Body of pancreas (tissue), 4 donors: ENCODE results near the gene DOK5. TPM values are rescaled to one million over a fixed set of nuclear protein-coding genes. Genes with fewer than 3 reads are reported as not detected.

Experiments
- ATAC-seq: fragments of 150-250 bp; one replicate; pipeline ENCODE4 v1.9.1; 2016
- DNase-seq, 4 donors: peaks; one replicate each; pipeline ENCODE4 v3.0.0-alpha.2; 2019
- H3K27ac ChIP-seq, 4 donors: fragments of 200-600 bp; sonication (generic); 1 replicate in 3 of 4; 2 replicates in 1 of 4; pipeline versions ENCODE4 v1.5.1 to v1.6.1; 2016 to 2019; ENCODE audit warnings: mild to moderate bottlenecking in 1 of 4, mixed read lengths in 1 of 4, moderate library complexity in 1 of 4
- H3K27me3 ChIP-seq, 2 donors: fragments of 200-600 bp; sonication (generic); one replicate each; pipeline ENCODE4 v1.6.0; 2016; ENCODE audit warnings: mild to moderate bottlenecking in 1 of 2
- H3K36me3 ChIP-seq, 2 donors: fragments of 200-600 bp; sonication (generic); replicated peaks in 1 of 2; 2 replicates each; pipeline ENCODE4 v1.5.1; 2016; ENCODE audit warnings: low read depth in 2 of 2; ENCODE audit not compliant: insufficient read depth in 1 of 2
- H3K4me1 ChIP-seq: fragments of 200-600 bp; sonication (generic); one replicate; pipeline ENCODE4 v1.6.0; 2016
- H3K4me3 ChIP-seq, 2 donors: fragments of 200-600 bp; sonication (generic); 1 replicate in 1 of 2; 2 replicates in 1 of 2; pipeline ENCODE4 v1.5.1; 2016 to 2019
- H3K9me3 ChIP-seq, 3 donors: fragments of 200-600 bp; sonication (generic); 1 replicate in 2 of 3; 2 replicates in 1 of 3; pipeline ENCODE4 v1.5.1; 2016
- POLR2A ChIP-seq, 3 donors: fragments of 450-650 bp; IDR thresholded peaks; one replicate each; pipeline ENCODE4 v1.6.1; 2016; ENCODE audit warnings: antibody characterized with exemption in 3 of 3, mild to moderate bottlenecking in 2 of 3
- WGBS, 2 donors: methylation state at CpG; one replicate each; pipeline ENCODE4 v1.1.5; 2017; 5-methylcytosine and 5-hydroxymethylcytosine counted together
- intact Hi-C: fragments of 100-400 bp; cut with DNase I; formaldehyde crosslinking; loops from one replicate; pipeline ENCODE4 v1.15.1; 2023
- total RNA-seq, 2 donors: library from RNA; depleted of rRNA; stranded (reverse); fragments of >200 nt; gene quantifications; one replicate each; pipeline ENCODE4 v1.1.0, GENCODE V29; 2016
- TF ChIP-seq, protein P1 (sequence below), 7 experiments: fragments of 450-650 bp in 4 of 7; fragments of 200-600 bp in 3 of 7; sonication (generic) in 3 of 7; IDR thresholded peaks; one replicate each; pipeline ENCODE4 v1.5.1; 2016 to 2019; ENCODE audit warnings: antibody characterized with exemption in 7 of 7

DOK5 gene
- total RNA-seq, 2 donors from 2014 or later = 1.3 TPM; not detected in 1

DNA sequence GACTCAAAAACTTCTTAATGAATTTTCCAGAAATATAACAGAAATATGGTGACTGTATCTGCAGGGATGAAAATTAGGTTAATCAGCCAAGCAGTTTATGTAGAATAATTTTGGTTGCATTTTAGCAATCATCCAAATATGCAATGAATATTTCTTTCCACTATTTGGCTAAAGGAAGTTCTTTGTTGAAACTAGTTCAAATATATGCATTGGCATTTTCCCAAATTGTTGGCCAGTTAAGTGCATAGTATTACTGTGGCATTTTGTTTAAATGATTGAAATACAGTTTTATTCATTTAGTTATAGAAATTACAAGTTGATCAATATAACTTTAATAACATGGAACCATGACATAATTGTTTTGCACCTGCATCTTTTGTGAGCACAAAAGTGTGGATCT, 115.5 kb downstream of the DOK5 start:
- H3K4me1 ChIP-seq = no peaks in the 10 kb centered on the region
- no peak overlapping the region for H3K27ac ChIP-seq
- no peak for ATAC-seq
- no peaks in the 10 kb centered on the region for H3K27me3 ChIP-seq
- no peaks in the 10 kb centered on the region for H3K9me3 ChIP-seq
- intact Hi-C loops = no loop called here
- DNase-seq = no peak
- no peaks in the 10 kb centered on the region for H3K36me3 ChIP-seq
- no peak overlapping the region for H3K4me3 ChIP-seq
- TF ChIP-seq, protein P1, sequence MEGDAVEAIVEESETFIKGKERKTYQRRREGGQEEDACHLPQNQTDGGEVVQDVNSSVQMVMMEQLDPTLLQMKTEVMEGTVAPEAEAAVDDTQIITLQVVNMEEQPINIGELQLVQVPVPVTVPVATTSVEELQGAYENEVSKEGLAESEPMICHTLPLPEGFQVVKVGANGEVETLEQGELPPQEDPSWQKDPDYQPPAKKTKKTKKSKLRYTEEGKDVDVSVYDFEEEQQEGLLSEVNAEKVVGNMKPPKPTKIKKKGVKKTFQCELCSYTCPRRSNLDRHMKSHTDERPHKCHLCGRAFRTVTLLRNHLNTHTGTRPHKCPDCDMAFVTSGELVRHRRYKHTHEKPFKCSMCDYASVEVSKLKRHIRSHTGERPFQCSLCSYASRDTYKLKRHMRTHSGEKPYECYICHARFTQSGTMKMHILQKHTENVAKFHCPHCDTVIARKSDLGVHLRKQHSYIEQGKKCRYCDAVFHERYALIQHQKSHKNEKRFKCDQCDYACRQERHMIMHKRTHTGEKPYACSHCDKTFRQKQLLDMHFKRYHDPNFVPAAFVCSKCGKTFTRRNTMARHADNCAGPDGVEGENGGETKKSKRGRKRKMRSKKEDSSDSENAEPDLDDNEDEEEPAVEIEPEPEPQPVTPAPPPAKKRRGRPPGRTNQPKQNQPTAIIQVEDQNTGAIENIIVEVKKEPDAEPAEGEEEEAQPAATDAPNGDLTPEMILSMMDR (IDR thresholded peaks at IDR 0.05) = no peak
- no peak for TF ChIP-seq POLR2A (IDR thresholded peaks at IDR 0.05)

DNA sequence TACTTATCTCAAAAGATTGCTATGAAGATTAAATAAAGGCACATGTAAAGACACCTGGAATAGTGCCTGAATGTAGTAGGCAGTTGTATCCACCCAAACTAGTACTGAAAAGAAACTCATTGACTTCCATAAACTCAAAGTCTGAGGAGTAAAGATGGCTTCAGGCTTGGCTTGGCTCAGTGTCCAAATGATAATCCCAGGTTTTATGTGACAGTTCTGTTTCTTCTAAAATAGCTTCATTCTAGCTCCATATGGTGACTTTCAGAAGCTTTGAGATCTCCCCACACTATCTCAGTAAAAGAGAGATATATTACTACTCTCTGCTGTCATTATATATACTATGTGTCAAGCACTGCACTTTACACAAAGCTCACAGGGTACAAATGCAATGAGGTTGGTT, 121.3 kb downstream of the DOK5 start:
- Histone ChIP-seq H3K4me1 (peaks cover 4% of the 10 kb centered on the region), H3K36me3 (no peaks in the 10 kb centered on the region), H3K9me3 (no peaks in the 10 kb centered on the region), H3K4me3 (no peak overlapping the region), H3K27me3 (no peaks in the 10 kb centered on the region), H3K27ac (no peak overlapping the region)
- TF ChIP-seq, protein P1 (IDR thresholded peaks at IDR 0.05) = no peak
- no peak for TF ChIP-seq POLR2A (IDR thresholded peaks at IDR 0.05)
- DNase-seq (no peak), ATAC-seq (no peak)
- intact Hi-C loops = no loop called here

DNA sequence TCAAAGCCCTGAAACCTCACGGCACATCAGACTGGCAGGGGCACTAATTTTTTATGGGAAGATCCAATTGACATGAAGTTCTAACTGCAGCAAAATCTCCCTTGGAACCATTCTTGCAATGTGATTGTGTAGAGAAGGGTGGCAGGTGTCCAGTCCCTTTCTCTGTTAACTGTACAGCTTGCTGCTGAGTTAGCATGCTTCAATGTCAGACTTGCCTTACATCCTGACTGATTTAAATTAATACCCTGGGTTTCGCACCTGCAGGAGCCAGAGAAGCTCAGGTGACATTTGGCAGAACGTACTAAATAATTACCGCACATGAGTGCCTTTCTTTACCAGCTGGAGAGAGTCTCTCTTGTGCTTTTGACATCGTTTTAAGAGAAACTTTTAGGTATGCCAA, 123.0 kb downstream of the DOK5 start:
- no peak for TF ChIP-seq POLR2A (IDR thresholded peaks at IDR 0.05)
- TF ChIP-seq, protein P1 (IDR thresholded peaks at IDR 0.05) = no peak
- DNase-seq = no peak

DNA sequence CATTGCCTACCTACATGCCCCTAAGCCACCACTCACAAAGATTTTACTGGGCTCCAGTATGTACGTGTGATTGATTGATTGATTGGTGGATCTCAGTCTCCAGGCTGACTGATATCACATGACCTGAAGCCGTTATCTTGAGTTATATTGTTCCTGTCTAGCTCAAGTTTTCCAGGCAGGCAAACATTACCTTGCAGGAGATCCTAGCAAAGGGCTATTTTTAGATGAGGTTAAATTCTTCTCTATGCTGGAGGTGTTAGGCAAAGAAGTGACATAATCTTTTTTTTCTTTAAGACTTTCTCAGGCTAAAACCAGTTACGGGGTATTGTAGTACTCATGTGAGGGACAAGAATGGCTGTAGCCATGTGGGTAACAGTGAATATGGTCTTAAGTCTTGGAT, 125.2 kb downstream of the DOK5 start:
- no peaks in the 10 kb centered on the region for H3K36me3 ChIP-seq
- H3K9me3 ChIP-seq = no peaks in the 10 kb centered on the region
- no peak for ATAC-seq
- intact Hi-C loops = no loop called here
- H3K4me3 ChIP-seq = no peak overlapping the region
- H3K4me1 ChIP-seq = peaks cover 4% of the 10 kb centered on the region
- TF ChIP-seq POLR2A (IDR thresholded peaks at IDR 0.05) = no peak
- TF ChIP-seq, protein P1 (IDR thresholded peaks at IDR 0.05) = no peak
- DNase-seq = no peak
- H3K27ac ChIP-seq = no peak overlapping the region
- no peaks in the 10 kb centered on the region for H3K27me3 ChIP-seq
- 25 to 35% methylated on average over 3 of the region's 3 CpGs for WGBS, 2 donors

More for the DNA sequence above, 123.0 kb downstream of the DOK5 start:
- peaks cover 4% of the 10 kb centered on the region for H3K4me1 ChIP-seq
- no peak overlapping the region for H3K4me3 ChIP-seq
- no peak overlapping the region for H3K27ac ChIP-seq
- no peaks in the 10 kb centered on the region for H3K36me3 ChIP-seq
- H3K27me3 ChIP-seq = no peaks in the 10 kb centered on the region
- no peaks in the 10 kb centered on the region for H3K9me3 ChIP-seq
- intact Hi-C loops = no loop called here
- ATAC-seq = no peak
- 76 to 84% methylated on average over 5 of the region's 5 CpGs for WGBS, 2 donors

DNA sequence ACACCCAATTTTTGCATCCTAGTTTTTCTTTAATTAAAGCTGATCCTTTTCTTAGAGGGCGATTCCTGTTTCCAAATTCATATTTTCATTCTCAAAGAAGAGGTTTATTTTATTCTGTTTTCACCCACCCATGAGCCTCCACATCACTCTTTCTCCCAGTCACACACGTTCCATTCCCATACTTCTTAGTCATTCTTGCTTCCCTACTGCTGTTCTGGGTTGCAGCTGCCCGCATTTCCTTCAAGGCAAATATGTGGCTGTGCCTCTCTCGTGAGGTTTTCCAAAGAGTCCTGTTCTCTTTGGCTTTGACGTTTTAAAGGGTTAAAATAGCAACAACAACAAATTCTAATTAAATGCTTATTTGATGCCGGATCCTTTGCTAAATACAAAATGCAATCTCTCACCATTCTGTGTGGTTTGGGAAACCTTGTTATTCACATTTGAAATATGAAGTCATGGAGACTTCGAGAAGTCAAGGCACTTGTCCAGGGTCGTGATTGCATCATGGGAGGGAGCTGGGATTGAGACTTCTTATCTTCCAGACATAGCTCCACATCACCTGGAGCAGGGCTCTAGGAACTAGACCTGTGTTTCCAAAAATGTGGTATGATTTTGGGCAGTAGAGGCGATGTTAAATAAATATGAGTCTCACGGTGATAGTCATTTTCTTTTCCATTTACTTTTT, 126.6 kb downstream of the DOK5 start:
- DNase-seq (no peak), ATAC-seq (no peak)
- TF ChIP-seq, protein P1 (IDR thresholded peaks at IDR 0.05) = no peak
- TF ChIP-seq POLR2A (IDR thresholded peaks at IDR 0.05) = no peak
- Histone ChIP-seq H3K27me3 (no peaks in the 10 kb centered on the region), H3K9me3 (no peaks in the 10 kb centered on the region), H3K36me3 (no peaks in the 10 kb centered on the region), H3K4me3 (no peak overlapping the region), H3K27ac (no peak overlapping the region), H3K4me1 (peaks cover 4% of the 10 kb centered on the region)
- intact Hi-C loops = no loop called here
- 77 to 79% methylated on average over 10 of the region's 10 CpGs for WGBS, 2 donors
